Lower leg skin (tissue), 4 donors: Measurements from ENCODE around the gene ASB10. TPM values are rescaled to one million over a fixed set of nuclear protein-coding genes. Genes with fewer than 3 reads are reported as not detected.
A peak's percentile ranks its signal among the peaks of the same experiment; 100 is the strongest.

Experiments
- DNase-seq, 2 donors: peaks; one replicate each; pipeline ENCODE4 v3.0.0-alpha.2; 2019; ENCODE audit warnings: low spot score in 2 of 2
- H3K4me3 ChIP-seq: fragments of 200-600 bp; sonication (generic); 2 replicates; pipeline ENCODE4 v1.5.1; 2017; ENCODE audit warnings: mild to moderate bottlenecking, low read depth; ENCODE audit not compliant: poor library complexity, severe bottlenecking
- CTCF ChIP-seq, 3 donors: fragments of 450-650 bp; IDR thresholded peaks; one replicate each; pipeline ENCODE4 v1.5.1; 2016; ENCODE audit warnings: antibody characterized with exemption in 3 of 3, mild to moderate bottlenecking in 3 of 3, moderate library complexity in 2 of 3
- POLR2A ChIP-seq, 2 donors: fragments of 450-650 bp; IDR thresholded peaks; one replicate each; pipeline ENCODE4 v1.6.1; 2016 to 2017; ENCODE audit warnings: antibody characterized with exemption in 2 of 2, mild to moderate bottlenecking in 1 of 2, moderate library complexity in 1 of 2
- WGBS, 2 donors: methylation state at CpG; one replicate each; pipeline ENCODE4 v1.1.5; 2018; 5-methylcytosine and 5-hydroxymethylcytosine counted together
- intact Hi-C: fragments of 100-400 bp; cut with DNase I; formaldehyde crosslinking; loops from one replicate; pipeline ENCODE4 v1.15.0; 2023; ENCODE audit warnings: low total_unique reads
- total RNA-seq, 4 donors: library from RNA; depleted of rRNA; stranded (reverse); fragments of >200 nt; gene quantifications; one replicate each; pipeline ENCODE4 v1.1.0, GENCODE V29; 2016

The ASB10 gene
- total RNA-seq, 4 donors from 2014 or later, result not detected

- WGBS, 2 donors, result 54 to 61% methylated on average over 10 of the region's 10 CpGs
- intact Hi-C loops, result loop anchor here (10.0 kb wide), 1 partner anchor 136 kb away; no protein-coding TSS in a partner anchor
- DNase-seq, result no peak
- no peak overlapping the region for H3K4me3 ChIP-seq
- TF ChIP-seq POLR2A (IDR thresholded peaks at IDR 0.05), result no peak
- no peak for TF ChIP-seq CTCF (IDR thresholded peaks at IDR 0.05)
These were observed 18.3 kb downstream of the ASB10 start for GRCh38 chr7:151168787-151169162.

GRCh38 chr7:151168003-151168786, 18.9 kb downstream of the ASB10 start:
- H3K4me3 ChIP-seq, result peak overlapping the region; percentile 15
- 5 to 6% methylated on average over 26 to 32 of the region's 52 CpGs for WGBS, 2 donors
- intact Hi-C loops, result loop anchor here (10.0 kb wide), 1 partner anchor 137 kb away; no protein-coding TSS in a partner anchor
- TF ChIP-seq CTCF (IDR thresholded peaks at IDR 0.05) (no peak), POLR2A (IDR thresholded peaks at IDR 0.05) (no peak)
- DNase-seq, result no peak

GRCh38 chr7:151167197-151167961, 19.7 kb downstream of the ASB10 start, which contains the start of gene GBX1:
GBX1 (minus strand) TSS chr7:151167694; CDS start chr7:151167548, 146 bp downstream.
- TF ChIP-seq CTCF (IDR thresholded peaks at IDR 0.05), result no peak
- TF ChIP-seq POLR2A (IDR thresholded peaks at IDR 0.05), result no peak
- intact Hi-C loops, result loop anchor here (10.0 kb wide), 1 partner anchor 137 kb away; no protein-coding TSS in a partner anchor
- peak within 1 kb of the TSS; percentile 15 for H3K4me3 ChIP-seq
- WGBS, 2 donors, result 2% methylated on average over 13 to 31 of the region's 101 CpGs
- DNase-seq, result no peak

- TF ChIP-seq POLR2A (IDR thresholded peaks at IDR 0.05) (no peak), CTCF (IDR thresholded peaks at IDR 0.05) (no peak)
- DNase-seq, result no peak
- H3K4me3 ChIP-seq, result peak overlapping the region; percentile 1
- intact Hi-C loops, result loop anchor here (10.0 kb wide), 1 partner anchor 138 kb away; no protein-coding TSS in a partner anchor
- WGBS, 2 donors, result 14 to 21% methylated on average over 17 to 25 of the region's 31 CpGs
These were observed 20.3 kb downstream of the ASB10 start for GRCh38 chr7:151166629-151167196.

- intact Hi-C loops, result loop anchor here (10.0 kb wide), 1 partner anchor 143 kb away; no protein-coding TSS in a partner anchor
- WGBS, 2 donors, result 86 to 92% methylated on average over 1 of the region's 1 CpG
These were observed 25.3 kb downstream of the ASB10 start for GRCh38 chr7:151161757-151162156.

More at GRCh38 chr7:151161757-151162156, 25.3 kb downstream of the ASB10 start:
- no peak overlapping the region for H3K4me3 ChIP-seq
- no peak for TF ChIP-seq CTCF (IDR thresholded peaks at IDR 0.05)
- TF ChIP-seq POLR2A (IDR thresholded peaks at IDR 0.05), result no peak
- no peak for DNase-seq
